Forelimb muscle (tissue), 1 donor: ENCODE results near the gene KAT2B. TPM values are rescaled to one million over a fixed set of nuclear protein-coding genes. Genes with fewer than 3 reads are reported as not detected.

ENCODE experiments used
- polyA plus RNA-seq: library from polyadenylated mRNA; unstranded; fragments of 120-200 nt; gene quantifications from one replicate; pipeline ENCODE4 v1.2.1, GENCODE V29; 2013; ENCODE audit not compliant: insufficient read length

The KAT2B gene
- polyA plus RNA-seq, 1 donor = 21.0 TPM

Other genes starting within 250 kb of the KAT2B start
- 0.66 TPM for gene EFHB, start 106.2 kb upstream of the KAT2B start, polyA plus RNA-seq
- 35.4 TPM for gene RAB5A, start 93.3 kb upstream of the KAT2B start, polyA plus RNA-seq
- gene PP2D1, start 28.2 kb upstream of the KAT2B start, polyA plus RNA-seq = 0.39 TPM
- gene SGO1, start 145.8 kb downstream of the KAT2B start, polyA plus RNA-seq = 4.5 TPM